GM11168 (cell line): ENCODE data around the gene PGLYRP4.
"Not testable (repeated sequence)": the region's sequence is repeated elsewhere in the genome, so short reads cannot be mapped to it uniquely, and the experiment has no call there.

Experiments used
- in situ Hi-C: fragments of 300-500 bp; cut with MboI; formaldehyde crosslinking; loops from one replicate; pipeline ENCODE4 v1.12.0; 2022; ENCODE audit warnings: low sequenced_read_pairs; ENCODE audit not compliant: unreplicated experiment

Gene PGLYRP4

DNA sequence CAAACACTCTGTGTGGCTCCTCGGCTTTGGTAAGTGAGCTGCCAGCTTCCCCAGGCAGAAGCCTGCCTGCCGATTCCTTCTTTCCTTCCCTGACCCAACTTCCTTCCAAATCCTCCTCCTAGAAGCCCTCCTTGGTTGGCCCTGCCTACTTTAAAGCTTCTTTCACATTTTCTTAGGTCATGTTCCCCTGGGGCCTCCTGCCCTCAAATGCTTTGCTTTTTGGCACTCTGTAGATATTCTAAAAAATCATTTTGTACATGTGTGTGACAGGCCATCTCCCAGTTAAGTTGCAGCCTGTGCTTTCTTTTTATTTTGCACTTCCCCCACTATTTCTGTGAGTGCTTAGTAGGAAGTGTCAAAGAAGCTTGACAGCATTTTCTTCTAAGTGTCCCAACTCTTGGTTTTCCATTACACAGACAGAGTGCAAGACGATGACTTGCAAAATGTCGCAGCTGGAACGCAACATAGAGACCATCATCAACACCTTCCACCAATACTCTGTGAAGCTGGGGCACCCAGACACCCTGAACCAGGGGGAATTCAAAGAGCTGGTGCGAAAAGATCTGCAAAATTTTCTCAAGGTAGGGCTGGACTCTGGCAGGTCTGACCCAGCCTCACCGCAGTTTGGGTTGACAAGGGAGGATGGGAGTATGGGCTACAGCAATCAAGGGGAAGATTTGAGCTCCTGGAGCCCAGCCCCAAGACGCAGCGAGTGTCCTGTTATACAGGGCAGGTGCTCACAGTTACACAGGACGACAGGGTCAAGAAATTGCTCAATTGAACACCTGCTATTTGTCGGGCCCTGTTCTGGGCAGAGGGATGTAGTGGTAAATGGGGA is 9.4 kb upstream of the PGLYRP4 start, which contains the start of gene S100A9:
S100A9 (plus strand) TSS at position 2 of the 838 bp plus-strand sequence; CDS start at position 432, 430 bp downstream.
- in situ Hi-C loops, result no loop called here

DNA sequence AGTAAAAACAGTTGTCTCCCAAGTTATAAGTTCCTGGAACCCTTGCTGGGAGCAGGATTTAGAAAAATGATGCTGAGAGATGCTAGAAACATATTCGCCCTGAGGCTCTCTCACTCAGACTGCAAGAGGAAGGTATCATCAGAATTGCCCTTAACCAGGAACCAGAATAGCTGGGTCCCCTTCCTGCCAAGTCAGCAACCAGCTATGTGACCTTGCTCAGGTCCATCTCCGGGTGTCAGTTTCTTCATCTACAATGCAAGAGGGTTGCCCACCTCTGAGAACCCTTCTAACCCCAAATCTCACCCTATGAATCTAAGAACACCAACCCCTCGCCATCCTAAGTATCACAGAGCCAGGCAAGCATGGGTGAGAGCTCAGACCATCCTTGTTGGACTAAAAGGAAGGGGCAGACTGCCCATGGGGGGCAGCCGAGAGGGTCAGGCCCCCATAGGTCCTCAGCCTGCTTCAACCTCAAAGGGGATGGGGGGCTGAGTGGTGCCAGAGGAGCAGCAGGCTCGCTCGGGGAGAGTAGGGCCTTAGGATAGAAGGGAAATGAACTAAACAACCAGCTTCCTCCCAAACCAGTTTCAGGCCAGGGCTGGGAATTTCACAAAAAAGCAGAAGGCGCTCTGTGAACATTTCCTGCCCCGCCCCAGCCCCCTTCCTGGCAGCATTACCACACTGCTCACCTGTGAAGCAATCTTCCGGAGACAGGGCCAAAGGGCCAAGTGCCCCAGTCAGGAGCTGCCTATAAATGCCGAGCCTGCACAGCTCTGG is 8.6 kb upstream of the PGLYRP4 start:
- in situ Hi-C loops, result no loop called here

DNA sequence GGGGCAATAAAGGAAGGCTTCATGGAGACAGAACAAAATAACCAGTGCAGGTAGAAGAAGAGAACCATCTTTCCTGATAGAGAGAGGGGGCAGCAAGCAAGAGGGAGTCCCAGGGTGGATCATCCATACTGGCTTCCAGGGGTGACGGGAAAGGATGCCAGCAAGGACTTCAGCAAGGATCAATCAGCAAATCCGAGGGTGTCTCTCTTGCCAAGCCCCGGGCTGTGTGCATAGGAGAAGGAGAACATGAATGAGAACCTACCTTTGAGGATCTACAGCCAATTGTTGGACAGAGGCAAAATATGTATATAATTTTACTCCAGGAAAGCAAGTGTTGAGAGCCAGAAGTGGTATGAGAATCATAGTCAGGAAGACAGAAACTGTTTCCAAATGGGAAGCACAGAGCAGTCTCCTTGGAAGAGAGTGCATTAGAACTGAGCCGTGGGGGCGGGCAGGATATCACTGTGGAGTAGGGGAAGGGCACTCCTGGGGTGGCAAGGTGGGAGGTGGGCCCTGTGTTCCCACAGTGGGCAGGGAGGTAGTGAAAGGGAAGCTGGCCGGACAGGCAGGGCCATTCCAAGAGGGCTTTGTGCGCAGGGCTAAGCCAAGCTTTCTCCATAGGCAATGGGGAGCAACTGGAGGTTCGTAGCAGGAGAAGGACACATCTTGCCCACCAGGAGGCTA is 7.9 kb upstream of the PGLYRP4 start:
- in situ Hi-C loops, result no loop called here

DNA sequence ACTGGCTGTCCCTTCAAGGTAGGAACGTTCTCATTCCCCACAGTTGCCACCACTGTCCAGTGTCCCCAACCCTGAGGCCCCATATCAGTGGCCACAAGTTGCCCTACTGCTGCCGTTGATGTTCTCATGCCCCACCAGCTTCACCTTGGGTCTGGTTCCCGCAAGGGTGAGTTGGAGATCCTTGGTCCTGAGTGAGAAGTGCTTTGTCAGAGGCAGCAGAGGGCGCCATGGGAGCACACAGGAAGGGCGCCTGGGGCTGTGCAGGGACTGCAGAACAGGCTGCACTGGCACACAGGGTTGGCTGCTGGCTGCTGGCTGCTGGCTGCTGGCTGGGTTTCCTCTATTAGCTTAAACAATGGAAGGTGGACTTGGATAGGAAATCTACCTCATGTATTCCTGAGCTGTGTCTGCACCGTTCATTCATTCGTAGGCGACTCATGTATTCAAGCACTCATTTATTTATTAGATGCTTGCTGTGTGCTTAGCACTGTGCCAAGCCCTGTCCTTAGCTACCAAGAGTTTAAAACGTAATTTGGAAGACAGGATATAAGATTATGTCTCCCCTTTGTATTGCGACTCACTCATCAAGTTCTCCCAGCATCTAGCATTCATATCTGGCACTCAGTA is 6.9 kb upstream of the PGLYRP4 start:
- in situ Hi-C loops, result no loop called here

DNA sequence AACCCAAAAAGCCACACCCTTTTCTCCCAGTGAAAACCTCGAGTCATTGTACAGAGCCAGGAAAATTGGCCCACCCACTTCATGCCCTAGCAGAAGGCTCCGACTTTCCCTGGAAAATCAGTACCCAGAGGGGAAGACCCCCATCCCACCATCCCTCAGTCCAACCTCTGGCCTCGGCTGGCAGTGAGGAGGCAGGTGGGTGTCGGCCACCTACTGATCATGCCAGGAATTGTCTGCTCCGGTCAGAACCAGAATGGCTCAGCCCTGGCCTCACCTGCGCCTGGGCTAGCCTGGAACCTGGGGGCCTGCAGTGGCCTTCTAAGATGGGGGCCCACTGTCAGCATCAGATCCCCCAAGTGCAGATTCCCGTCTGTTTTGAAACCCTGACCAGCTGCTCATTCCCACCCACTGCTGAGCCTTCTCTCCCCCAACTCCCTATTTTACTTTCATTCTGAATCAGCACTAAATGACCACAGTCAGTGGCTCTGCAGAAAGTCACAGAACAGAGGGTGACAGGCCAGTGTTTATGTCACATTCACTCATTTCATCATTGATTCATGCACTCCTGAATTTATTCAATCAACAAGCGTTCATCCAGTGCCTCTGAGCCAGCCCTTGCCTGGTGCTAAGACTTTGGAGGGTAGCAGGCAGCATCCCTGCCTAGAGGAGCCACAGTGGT is 6.0 kb upstream of the PGLYRP4 start:
- in situ Hi-C loops, result loop anchor here (5.0 kb wide), 1 partner anchor 133 kb away; no protein-coding TSS in a partner anchor

DNA sequence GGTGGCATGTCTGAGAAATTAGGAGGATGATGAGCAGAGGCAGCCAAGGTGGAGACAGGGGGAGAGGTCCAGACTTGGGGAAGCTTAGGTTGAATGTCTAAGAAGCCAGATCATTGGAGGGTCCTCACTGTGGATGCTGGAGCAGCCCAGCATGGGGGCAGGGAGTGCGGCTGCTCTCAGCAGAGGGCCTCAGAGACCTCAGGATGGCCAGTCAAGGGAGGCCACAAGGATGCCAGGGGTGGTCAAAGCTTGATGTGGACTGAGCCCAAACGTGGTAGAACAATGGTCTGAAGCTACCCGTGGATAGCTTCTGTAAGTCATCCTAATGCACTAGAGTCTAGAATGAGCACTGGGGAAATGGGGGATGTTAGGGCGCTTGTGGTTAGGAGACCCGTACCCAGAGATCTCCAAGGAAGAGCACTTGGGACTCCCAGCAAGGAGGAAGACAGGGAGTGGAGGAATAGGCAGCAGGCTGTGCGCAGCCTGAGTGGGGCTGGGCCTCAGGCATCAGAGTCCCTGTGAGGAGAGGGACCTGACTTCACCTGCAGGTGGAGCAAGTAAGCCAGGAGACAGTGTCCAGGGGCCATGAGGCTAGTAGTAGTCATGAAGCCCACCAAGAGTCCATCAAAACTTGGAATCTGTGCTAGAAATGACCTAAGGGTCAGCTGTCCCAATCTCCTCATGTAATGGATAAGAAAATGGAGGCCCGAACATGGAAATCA is 4.7 kb upstream of the PGLYRP4 start:
- in situ Hi-C loops, result loop anchor here (5.0 kb wide), 1 partner anchor 134 kb away; no protein-coding TSS in a partner anchor

DNA sequence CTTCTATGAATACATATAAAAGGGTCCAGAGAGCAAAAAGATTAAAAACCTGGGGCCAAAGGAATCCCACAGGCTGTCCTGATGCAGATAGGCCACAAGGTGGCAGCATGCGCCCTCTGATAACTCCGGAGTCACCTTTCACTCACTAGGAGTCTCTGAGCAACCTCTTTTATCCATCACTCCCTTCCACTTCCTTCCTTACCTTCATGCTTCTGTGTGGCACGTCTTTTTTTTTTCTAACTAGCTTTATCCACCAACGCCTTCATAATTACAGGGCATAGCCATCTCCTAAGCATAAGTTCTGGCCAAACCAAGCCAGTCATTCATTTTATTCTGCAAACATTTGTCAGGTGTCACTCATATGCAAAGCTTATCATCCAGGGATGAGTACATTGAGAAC is 3.9 kb upstream of the PGLYRP4 start:
- in situ Hi-C loops, result loop anchor here (5.0 kb wide), 1 partner anchor 135 kb away; no protein-coding TSS in a partner anchor

DNA sequence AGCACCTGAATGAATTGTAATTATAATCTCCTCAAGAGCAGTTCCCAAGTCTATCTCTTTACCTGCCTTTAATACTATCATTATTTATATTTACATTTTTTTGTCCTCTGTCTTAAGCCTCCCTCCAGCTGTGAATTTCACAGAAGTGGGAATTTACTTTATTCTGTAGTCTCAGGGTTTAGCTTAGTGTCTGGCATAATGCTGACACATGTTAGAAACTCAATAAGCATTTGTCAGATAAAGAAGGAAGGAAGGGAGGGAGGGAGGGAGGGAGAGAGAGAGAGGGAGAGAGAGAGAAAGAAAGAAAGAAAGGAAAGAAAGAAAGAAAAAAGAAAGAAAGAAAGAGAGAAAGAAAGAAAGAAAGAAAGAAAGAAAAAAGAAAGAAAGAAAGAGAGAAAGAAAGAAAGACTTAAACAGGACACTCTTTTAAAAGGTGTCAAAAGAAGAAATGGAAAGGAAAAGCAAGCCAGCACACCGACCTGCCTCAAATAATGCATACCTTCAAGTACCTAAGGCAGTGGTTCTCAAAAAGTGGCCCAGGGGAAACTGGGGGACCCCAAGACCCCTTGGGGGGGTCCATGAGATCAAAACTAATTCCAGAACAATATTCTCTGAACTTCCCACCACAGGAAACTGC is 1.8 kb upstream of the PGLYRP4 start:
- in situ Hi-C loops, result loop anchor here (5.0 kb wide), 1 partner anchor 137 kb away; no protein-coding TSS in a partner anchor

DNA sequence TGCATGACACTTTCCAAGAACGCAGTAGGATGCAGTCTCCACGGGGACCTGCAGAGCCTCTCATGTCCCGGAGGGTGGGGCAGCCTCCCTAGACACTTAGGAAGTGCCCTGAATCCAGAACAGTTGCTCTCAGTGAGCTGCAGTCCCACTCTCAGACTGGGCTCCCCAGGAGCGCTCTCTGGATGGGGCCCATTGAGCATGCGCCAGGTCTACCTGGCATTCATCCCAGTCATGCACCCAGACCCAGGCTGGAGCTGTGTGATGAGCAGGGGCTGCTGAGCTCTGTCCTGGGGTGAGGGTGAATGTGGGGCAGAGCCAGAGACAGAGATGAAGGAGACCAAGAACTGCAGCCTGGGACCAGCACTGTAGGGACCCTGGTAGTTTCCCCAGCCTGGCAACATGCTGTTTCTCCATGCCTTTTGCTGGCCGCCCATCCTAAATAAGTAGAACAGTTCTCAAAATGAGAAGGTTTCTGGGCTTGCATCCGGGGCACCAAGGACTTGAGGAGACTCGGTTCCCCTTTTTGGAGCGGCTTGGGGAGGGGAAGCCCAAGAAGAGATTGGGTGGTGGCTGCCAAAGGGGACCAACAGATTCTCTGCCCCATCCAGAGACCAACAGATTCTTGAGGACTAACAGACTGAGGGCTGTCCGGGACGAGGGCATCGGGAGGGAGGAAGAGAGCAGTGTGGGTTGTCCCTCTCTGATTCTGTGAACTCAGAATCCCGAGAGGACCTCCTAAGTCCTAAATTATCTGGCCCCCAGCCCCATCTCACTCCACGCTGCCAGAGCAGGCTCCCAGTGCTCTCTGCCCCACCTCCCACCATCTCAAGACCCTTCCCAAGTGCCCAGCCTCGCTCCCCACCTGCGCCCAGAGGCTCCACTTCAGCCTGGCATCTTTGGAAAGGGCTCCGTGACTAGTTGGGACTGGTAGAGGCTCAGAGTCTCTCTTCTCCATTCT is 1.0 kb upstream of the PGLYRP4 start:
- in situ Hi-C loops, result loop anchor here (5.0 kb wide), 1 partner anchor 138 kb away; no protein-coding TSS in a partner anchor

DNA sequence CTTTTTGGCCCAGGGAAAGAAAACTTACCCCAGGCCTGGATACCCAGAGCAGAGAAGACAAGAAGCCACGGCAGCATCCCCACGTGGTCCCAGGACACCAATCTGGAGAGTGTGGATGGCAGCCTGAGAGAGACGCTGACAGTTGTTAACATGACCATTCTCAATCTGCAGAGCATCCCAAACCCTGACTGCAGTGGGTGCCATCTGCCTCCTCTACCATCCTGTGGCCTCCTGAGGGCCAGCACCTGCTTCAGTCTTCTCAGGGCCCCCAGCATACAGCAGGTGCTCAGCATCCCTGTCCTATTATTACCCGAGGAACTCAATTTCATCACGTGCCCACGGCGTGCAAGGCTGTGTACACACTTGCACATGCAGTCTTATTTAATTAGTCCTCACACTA is 785 bp downstream of the PGLYRP4 start:
- in situ Hi-C loops, result no loop called here

DNA sequence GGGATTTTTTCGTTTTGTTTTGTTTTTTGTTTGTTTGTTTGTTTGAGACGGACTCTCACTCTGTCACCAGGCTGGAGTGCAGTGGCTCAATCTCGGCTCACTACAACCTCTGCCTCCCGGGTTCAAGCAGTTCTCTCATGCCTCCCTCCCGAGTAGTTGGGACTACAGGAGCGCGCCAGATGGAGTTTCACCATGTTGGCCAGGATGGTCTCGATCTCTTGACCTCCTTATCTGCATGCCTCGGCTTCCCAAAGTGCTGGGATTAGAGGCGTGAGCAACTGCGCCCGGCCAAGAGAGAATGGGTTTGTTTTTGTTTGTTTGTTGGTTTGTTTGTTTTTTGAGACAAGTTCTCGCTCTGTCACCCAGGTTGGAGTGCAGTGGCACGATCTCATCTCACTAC is 1.6 kb downstream of the PGLYRP4 start:
- in situ Hi-C loops, result not testable (repeated sequence)

DNA sequence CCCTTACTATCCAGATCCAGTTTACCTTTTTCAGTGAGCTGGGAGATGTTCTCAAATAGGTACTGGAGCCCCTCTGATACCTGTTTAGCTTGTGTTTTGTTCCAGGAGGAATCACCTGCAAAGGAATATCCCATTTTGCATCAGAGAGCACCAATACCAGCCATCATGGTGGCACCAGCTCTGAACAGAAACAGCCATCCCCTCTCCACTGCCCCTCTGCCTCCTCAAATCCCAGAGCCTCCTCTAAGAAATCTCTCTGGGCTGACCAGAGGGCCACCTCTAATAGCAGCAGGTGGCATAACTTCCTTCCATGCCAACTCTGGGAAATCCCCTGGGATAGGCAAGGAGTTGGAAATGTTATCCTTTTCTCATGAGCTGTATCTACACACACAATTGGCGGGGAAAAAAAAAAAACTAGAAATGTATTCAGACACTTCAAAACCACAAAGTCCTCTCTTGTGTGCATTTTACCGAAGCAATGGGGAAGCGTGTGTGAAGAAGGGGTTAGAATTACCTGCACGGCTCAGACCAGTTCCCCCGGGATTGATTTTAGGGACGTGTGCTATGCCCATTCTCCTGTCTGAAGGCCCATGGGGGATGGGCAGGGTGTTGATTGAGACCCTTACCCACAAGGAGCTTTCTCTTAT is 2.4 kb downstream of the PGLYRP4 start:
- in situ Hi-C loops, result no loop called here

DNA sequence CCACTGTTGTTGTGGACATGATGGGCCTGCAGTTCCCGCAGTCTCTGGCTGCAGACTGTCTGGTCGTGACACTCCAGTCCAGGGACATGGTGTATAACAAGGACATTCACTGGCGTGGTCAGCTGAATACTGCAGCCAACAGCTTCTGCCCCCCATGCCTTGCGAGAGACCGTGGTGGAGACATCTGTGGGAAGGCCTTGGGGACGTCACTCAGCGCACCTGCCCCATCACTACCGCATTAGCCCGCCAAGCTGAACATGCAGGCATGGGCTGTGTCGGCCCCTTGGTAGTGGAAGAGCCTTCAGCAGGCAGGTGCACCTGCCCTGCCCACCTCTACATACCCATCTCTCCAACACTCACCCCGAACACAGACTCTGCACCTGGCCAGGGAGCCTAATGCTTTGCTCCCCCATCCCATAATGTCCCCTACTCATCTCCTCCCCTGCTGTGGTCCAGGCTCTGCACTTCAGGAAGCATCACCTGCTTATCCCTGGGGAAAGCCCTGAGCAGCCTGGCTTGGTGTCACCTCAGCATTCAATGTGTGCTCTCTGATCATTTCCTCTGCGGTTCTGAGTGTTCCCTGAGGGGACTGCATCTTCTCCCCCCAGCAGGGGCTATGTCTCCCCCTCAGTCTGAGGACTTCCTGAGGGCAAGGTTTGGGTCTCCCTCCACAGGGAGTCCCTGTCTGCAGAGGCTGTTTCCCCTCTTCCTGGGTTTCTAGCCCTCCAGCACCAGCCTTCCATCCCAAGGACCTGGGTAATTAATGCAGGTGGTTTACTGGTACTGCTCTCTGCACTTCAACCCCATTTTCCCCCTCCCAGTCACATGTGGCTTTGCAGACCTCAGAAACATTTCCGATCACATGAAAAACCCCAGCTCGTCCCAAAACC is 3.2 kb downstream of the PGLYRP4 start:
- in situ Hi-C loops, result no loop called here

DNA sequence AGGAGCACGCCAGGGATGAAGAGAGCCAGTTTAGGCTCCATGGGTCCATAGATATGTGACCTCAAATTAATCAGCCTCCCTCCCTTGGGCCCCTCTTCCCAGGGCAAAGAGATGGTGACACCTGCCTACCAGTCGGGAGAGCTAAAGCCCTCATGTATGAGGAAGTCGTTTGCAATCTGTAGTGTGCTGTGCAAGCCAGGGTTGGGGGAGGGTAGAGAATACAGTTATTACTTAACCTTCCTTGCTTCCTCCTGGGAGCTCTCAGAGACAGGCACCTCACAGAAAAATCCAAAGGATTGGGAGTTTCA is 4.0 kb downstream of the PGLYRP4 start:
- in situ Hi-C loops, result no loop called here

DNA sequence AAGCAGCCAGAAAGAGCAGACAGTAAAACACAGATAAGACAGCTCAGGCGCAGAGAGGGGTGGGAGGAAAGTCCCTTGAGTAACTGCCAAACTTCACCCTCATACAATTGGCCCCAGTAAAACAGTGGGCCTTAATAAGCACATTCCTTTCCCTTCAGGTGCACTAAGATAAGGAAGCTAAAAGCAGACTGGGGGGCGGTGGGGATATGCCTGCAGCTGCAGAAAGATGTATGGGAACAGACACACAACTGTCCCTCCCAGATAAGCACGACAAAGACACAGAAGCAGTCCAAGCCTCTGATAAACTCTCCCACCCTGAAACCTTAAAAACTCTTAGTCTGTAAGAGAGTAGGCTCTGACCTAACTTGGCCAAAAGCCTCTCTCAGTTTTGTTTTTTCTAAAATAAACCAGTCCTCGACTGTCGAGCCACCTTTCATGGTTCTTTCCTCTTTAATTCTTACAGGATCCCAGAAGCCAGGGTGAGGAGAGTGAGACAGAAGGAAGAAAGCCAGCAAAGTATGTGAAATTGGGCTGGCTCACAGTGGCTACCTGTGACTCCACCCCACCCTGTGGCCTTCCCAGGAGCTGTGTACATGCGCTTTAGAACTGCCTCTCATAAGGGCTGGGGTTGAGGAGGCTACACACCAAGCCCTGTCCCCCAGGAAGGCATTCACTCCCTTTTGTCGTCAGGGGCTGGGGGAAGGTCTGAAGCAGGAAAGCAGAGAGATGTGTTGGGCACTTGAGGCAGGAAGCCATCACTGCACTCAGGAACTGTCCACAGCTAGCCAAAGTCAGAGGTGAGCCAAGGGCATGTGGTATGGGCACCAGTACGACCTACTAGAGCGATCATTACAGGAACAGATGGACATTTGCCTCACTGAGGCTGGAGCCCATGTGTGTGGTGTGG is 4.6 kb downstream of the PGLYRP4 start:
- in situ Hi-C loops, result no loop called here
